Measurements from ENCODE around the gene TENM4.

GRCh38 chr11:79346021-79346420 is 94.8 kb downstream of the TENM4 start:
- no peak for TF ChIP-seq CTCF (IDR thresholded peaks at IDR 0.05)
- TF ChIP-seq POLR2AphosphoS5 (IDR thresholded peaks at IDR 0.05): no peak
- TF ChIP-seq POLR2A (IDR thresholded peaks at IDR 0.05): no peak
